ENCODE data around the gene ACOX3.

- TF ChIP-seq POLR2AphosphoS5 (IDR thresholded peaks at IDR 0.05; ENCODE audit: low read depth, low read length) (no peak), POLR2A (IDR thresholded peaks at IDR 0.05; ENCODE audit: low read depth, low read length) (no peak), TAF1 (IDR thresholded peaks at IDR 0.05; ENCODE audit: borderline replicate concordance, low read depth, low read length) (no peak)
Observed at GRCh38 chr4:8473198-8473919, 32.8 kb upstream of the ACOX3 start.
